Measurements from ENCODE around the gene OR6C70. TPM values are rescaled to one million over a fixed set of nuclear protein-coding genes. Genes with fewer than 3 reads are reported as not detected.

OR6C70 gene
- not detected in 2 replicates for total RNA-seq (2011; cell fraction: chromatin; rRNA removed; ENCODE audit: low replicate concordance)
- total RNA-seq (2011; cell fraction: nucleolus; rRNA removed): not detected in 2 replicates
- total RNA-seq (2011; cell fraction: nucleoplasm; rRNA removed): not detected in 2 replicates
- total RNA-seq (2014; rRNA removed) (not detected in 2 replicates), total RNA-seq (2014; rRNA removed; fragmentation: Illumina TruSeq; extraction: Trizol) (not detected in 2 replicates), total RNA-seq (2015; rRNA removed; fragmentation: Illumina TruSeq; extraction: Trizol) (not detected in 2 replicates), total RNA-seq (2021) (not detected in 2 replicates), polyA plus RNA-seq (2011; rRNA removed) (not detected in 2 replicates), polyA plus RNA-seq (2014; fragmentation: Illumina TruSeq; extraction: Trizol) (not detected in 2 replicates), polyA plus RNA-seq (2014; fragmentation: Nextera tagmentation; extraction: Ambion mirVana) (not detected), polyA plus RNA-seq (2014; rRNA removed) (not detected in 2 replicates), polyA minus RNA-seq (2011; rRNA and poly(A)+ RNA removed) (not detected in 2 replicates), Bru-seq, nascent RNA (not detected), BruChase-seq, experiment 1, labeled RNA remaining after a 2-hour chase (not detected), BruChase-seq, experiment 2, labeled RNA remaining after a 6-hour chase (not detected)
- not detected in 2 replicates for polyA plus RNA-seq (2011; cell fraction: cytosol; rRNA removed)
- not detected in 2 replicates for polyA plus RNA-seq (2011; cell fraction: nucleus; rRNA removed)
- not detected in 2 replicates for polyA plus RNA-seq (2012)
- not detected in 2 replicates for polyA minus RNA-seq (2011; cell fraction: cytosol; rRNA and poly(A)+ RNA removed)
- not detected in 2 replicates for polyA minus RNA-seq (2011; cell fraction: nucleus; rRNA and poly(A)+ RNA removed)
- long read RNA-seq, experiment 1: 0 reads
- long read RNA-seq, experiment 2: 0 reads
- long read RNA-seq, experiment 3: 0 reads

- Histone ChIP-seq H3K79me2 (ENCODE audit: control insufficient read depth, insufficient read depth, low read length) (no peaks in the 10 kb centered on the region), H3K4me3 (no peak within 1 kb of the TSS), H4K20me1 (replicated peaks; ENCODE audit: control insufficient read depth, insufficient read depth, low read length) (no peaks in the 10 kb centered on the region), H3K36me3 (ENCODE audit: control insufficient read depth, insufficient read depth, low read length) (no peaks in the 10 kb centered on the region), H3K9me3 (replicated peaks; ENCODE audit: control insufficient read depth, insufficient read depth, low read depth, low read length) (no peaks in the 10 kb centered on the region), H3K4me1 (replicated peaks in 1 of 2; ENCODE audit: control insufficient read depth in 2 of 2, insufficient read depth in 2 of 2, low read length in 2 of 2) (no peaks in the 10 kb centered on the region), H3K4me2 (ENCODE audit: insufficient read depth, low read length) (no peak within 1 kb of the TSS), H3K9ac (ENCODE audit: insufficient read depth in 1 of 2, low read depth in 2 of 2, low read length in 2 of 2) (no peak within 1 kb of the TSS), H3K9me1 (ENCODE audit: control insufficient read depth, insufficient read depth, low read length) (no peaks in the 10 kb centered on the region), H3K27me3 (ENCODE audit: control insufficient read depth in 2 of 2, insufficient read depth in 2 of 2, low read length in 2 of 2) (no peaks in the 10 kb centered on the region; a peak in 1 of 5 replicates), H2AFZ (ENCODE audit: low read depth, low read length) (no peak within 1 kb of the TSS), H3K27ac (ENCODE audit: extremely low read depth, low read depth, low read length) (no peak within 1 kb of the TSS)
- ChIA-PET CTCF (ENCODE audit: low intra/inter-chr PET ratio) (no interaction called here), POLR2A (interaction anchor here (1.4 kb wide), 1 partner anchor 10 kb away, joined by 5 read pairs; no protein-coding TSS in a partner anchor)
- WGBS (ENCODE audit: insufficient coverage, low coverage, missing lambda C conversion rate): 0% methylated on average over 3 of the region's 3 CpGs
- no TSS peak for BruUV-seq (replicated peaks)
- DNase-seq (ENCODE audit: extremely low read depth in 1 of 4, low spot score in 3 of 4): no peak
- ATAC-seq: no peak
- intact Hi-C loops (cut with micrococcal nuclease): no loop called here
- in situ Hi-C loops (cut with MboI): no loop called here
- FAIRE-seq: no peak
- no peak for TF ChIP-seq SIX5 (IDR thresholded peaks at IDR 0.05; ENCODE audit: borderline replicate concordance in 1 of 2, insufficient read depth in 1 of 2, low read depth in 1 of 2, low read length in 2 of 2)
- TF ChIP-seq, protein P1, sequence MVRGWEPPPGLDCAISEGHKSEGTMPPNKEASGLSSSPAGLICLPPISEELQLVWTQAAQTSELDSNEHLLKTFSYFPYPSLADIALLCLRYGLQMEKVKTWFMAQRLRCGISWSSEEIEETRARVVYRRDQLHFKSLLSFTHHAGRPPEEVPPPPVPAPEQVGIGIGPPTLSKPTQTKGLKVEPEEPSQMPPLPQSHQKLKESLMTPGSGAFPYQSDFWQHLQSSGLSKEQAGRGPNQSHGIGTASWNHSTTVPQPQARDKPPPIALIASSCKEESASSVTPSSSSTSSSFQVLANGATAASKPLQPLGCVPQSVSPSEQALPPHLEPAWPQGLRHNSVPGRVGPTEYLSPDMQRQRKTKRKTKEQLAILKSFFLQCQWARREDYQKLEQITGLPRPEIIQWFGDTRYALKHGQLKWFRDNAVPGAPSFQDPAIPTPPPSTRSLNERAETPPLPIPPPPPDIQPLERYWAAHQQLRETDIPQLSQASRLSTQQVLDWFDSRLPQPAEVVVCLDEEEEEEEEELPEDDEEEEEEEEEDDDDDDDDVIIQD (CRISPR knock-in tag; IDR thresholded peaks at IDR 0.05): no peak
- no peak for TF ChIP-seq ETV1 (tag; conservative IDR thresholded peaks at IDR 0.05; ENCODE audit: low read depth)
- TF ChIP-seq FOXK2 (conservative IDR thresholded peaks at IDR 0.05 in 1 of 2, IDR thresholded peaks at IDR 0.05 in 1 of 2; ENCODE audit: low read depth in 2 of 2): no peak
- no peak for TF ChIP-seq SRSF7 (optimal IDR thresholded peaks at IDR 0.05; ENCODE audit: low read depth, low read length)
- no peak for TF ChIP-seq ZNF695 (CRISPR knock-in tag; IDR thresholded peaks at IDR 0.05)
- TF ChIP-seq, protein P2, sequence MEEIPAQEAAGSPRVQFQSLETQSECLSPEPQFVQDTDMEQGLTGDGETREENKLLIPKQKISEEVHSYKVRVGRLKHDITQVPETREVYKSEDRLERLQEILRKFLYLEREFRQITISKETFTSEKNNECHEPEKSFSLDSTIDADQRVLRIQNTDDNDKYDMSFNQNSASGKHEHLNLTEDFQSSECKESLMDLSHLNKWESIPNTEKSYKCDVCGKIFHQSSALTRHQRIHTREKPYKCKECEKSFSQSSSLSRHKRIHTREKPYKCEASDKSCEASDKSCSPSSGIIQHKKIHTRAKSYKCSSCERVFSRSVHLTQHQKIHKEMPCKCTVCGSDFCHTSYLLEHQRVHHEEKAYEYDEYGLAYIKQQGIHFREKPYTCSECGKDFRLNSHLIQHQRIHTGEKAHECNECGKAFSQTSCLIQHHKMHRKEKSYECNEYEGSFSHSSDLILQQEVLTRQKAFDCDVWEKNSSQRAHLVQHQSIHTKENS (CRISPR knock-in tag; IDR thresholded peaks at IDR 0.05): no peak
- TF ChIP-seq PHF8 (IDR thresholded peaks at IDR 0.05; ENCODE audit: borderline replicate concordance, low read length): no peak
- no peak for TF ChIP-seq HMG20B (CRISPR knock-in tag; IDR thresholded peaks at IDR 0.05)
- TF ChIP-seq, protein P3, sequence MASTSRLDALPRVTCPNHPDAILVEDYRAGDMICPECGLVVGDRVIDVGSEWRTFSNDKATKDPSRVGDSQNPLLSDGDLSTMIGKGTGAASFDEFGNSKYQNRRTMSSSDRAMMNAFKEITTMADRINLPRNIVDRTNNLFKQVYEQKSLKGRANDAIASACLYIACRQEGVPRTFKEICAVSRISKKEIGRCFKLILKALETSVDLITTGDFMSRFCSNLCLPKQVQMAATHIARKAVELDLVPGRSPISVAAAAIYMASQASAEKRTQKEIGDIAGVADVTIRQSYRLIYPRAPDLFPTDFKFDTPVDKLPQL (IDR thresholded peaks at IDR 0.05; ENCODE audit: extremely low read depth, insufficient read length): no peak
- TF ChIP-seq TRIM25 (IDR thresholded peaks at IDR 0.05; ENCODE audit: borderline replicate concordance): no peak
- no peak for TF ChIP-seq TCF7 (IDR thresholded peaks at IDR 0.05; ENCODE audit: borderline replicate concordance)
These were observed at the start of gene OR6C70 for GRCh38 chr12:55470088-55470829. Gene OR6C70 (minus strand): TSS chr12:55470138. CDS start chr12:55470138, 0 bp downstream.

Measured in K562 (cell line).